ENCODE results near the gene IFT43.

IFT43 gene

DNA sequence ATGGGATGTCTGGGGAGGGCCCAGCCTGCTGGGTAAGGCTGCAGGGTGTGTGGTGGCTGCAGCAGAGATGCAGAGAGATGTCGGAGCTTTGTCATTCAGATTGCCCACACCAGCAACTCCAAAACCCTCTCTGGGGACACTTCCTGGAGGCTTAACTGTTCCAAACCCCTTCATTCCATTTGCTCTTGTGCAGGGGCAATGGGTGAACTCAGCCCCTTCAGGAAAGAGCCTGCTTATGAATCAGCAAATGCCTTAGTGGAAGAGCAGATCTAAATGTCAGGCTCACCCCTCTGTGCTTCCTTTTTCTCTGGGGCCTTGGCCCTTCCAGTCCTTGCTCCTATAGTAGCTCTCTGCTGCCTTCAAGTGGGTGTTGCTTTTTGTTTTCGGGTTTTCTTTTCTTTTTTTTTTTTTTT lies 129.5 kb downstream of the IFT43 start:
- DNase-seq, result no peak

- DNase-seq, result peak; percentile 83
Observed at GRCh38 chr14:76117789-76118484, 132.4 kb downstream of the IFT43 start.

GRCh38 chr14:76118594-76118993 lies 133.0 kb downstream of the IFT43 start:
- DNase-seq, result no peak

GRCh38 chr14:76121089-76121748 lies 135.7 kb downstream of the IFT43 start:
- no peak for DNase-seq

DNA sequence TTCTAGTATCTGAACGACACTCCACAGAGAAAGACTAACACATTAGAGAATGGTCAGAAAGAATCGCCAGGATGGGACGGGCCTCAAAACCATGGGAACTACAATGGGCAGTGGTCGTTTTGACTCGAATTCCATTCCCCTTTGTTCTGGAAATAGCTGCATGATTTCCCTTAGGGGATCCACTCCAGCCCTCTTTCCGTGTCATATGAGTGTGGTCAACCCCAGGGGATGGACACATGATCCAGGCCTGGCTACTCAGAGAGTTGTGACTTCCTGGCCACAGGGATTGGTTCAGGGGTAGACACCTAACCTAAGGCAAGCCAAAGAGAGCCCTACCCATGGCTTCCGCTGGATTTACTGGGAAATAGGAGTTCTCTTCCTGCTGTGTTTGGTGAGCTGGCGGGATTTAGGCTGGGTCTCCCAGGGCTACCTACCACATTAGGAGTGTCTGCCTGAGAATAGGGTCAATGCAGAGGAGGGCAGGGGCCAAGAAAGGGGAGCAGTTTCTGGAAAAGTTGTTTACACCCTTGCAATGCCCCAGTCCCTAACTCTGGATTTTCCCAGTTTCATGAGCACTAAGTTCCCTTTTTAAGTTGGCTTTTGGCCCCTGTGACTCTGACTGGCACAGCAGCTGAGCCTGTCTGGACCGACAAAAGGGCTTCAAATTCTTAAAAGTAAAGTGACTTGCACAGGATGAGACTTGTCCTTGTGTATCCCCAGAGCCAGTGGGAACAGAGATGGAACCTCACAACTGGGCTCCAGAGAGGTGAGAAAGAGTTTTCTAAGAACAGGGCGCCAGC lies 138.1 kb downstream of the IFT43 start:
- no peak for DNase-seq

- DNase-seq, result no peak
Observed at GRCh38 chr14:76125511-76125910, 139.9 kb downstream of the IFT43 start.

GRCh38 chr14:76126076-76126475 lies 140.5 kb downstream of the IFT43 start:
- no peak for DNase-seq

- peak; percentile 87 for DNase-seq
Observed at GRCh38 chr14:76129851-76130576, 144.5 kb downstream of the IFT43 start.

GRCh38 chr14:76131071-76131965 lies 145.8 kb downstream of the IFT43 start:
- DNase-seq, result no peak

GRCh38 chr14:76133103-76133502 lies 147.5 kb downstream of the IFT43 start:
- DNase-seq, result no peak

Data from NCI-H82 (cell line).